ENCODE measurements around the gene ALDH1A3.

The ALDH1A3 gene

DNA sequence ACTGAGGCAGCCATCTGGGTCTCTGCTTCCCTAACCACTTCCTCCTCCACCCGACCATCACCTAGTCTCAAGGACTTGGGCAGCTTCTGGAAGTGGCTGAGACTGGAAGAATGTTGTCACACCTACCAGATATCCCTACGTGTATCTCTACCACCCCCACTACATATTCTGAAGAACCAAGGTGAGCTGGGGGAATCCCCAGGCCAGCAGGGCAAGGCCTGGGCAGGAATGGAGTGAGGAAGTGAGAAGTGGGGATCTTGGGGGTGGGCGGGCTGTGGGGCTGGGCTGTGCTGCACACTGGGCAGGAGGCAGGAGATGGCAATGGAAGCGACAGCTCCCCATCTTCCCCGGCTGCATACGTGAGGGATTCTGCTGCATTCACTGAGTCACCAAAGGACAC, 17.5 kb upstream of the ALDH1A3 start:
- H3K4me3 ChIP-seq (ENCODE audit: low read depth, low read length), result no peak overlapping the region
- TF ChIP-seq, protein P1, sequence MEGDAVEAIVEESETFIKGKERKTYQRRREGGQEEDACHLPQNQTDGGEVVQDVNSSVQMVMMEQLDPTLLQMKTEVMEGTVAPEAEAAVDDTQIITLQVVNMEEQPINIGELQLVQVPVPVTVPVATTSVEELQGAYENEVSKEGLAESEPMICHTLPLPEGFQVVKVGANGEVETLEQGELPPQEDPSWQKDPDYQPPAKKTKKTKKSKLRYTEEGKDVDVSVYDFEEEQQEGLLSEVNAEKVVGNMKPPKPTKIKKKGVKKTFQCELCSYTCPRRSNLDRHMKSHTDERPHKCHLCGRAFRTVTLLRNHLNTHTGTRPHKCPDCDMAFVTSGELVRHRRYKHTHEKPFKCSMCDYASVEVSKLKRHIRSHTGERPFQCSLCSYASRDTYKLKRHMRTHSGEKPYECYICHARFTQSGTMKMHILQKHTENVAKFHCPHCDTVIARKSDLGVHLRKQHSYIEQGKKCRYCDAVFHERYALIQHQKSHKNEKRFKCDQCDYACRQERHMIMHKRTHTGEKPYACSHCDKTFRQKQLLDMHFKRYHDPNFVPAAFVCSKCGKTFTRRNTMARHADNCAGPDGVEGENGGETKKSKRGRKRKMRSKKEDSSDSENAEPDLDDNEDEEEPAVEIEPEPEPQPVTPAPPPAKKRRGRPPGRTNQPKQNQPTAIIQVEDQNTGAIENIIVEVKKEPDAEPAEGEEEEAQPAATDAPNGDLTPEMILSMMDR (IDR thresholded peaks at IDR 0.05; ENCODE audit: low read depth, low read length), result no peak
- TF ChIP-seq POLR2A (IDR thresholded peaks at IDR 0.05; ENCODE audit: extremely low read depth, insufficient read length), result no peak
- TF ChIP-seq MYC (IDR thresholded peaks at IDR 0.05; ENCODE audit: low read depth, low read length), result no peak
- no peak for TF ChIP-seq MAX (IDR thresholded peaks at IDR 0.05; ENCODE audit: low read depth, low read length)
- DNase-seq (ENCODE audit: low read depth), result no peak

GRCh38 chr15:100863075-100863795, 16.4 kb upstream of the ALDH1A3 start:
- no peak for TF ChIP-seq POLR2A (IDR thresholded peaks at IDR 0.05; ENCODE audit: extremely low read depth, insufficient read length)
- TF ChIP-seq MYC (IDR thresholded peaks at IDR 0.05; ENCODE audit: low read depth, low read length), result no peak
- TF ChIP-seq MAX (IDR thresholded peaks at IDR 0.05; ENCODE audit: low read depth, low read length), result no peak
- TF ChIP-seq, protein P1 (IDR thresholded peaks at IDR 0.05; ENCODE audit: low read depth, low read length), result no peak

GRCh38 chr15:100863796-100864267, 15.8 kb upstream of the ALDH1A3 start:
- H3K4me3 ChIP-seq (ENCODE audit: low read depth, low read length), result no peak overlapping the region
- no peak for TF ChIP-seq MYC (IDR thresholded peaks at IDR 0.05; ENCODE audit: low read depth, low read length)
- no peak for TF ChIP-seq MAX (IDR thresholded peaks at IDR 0.05; ENCODE audit: low read depth, low read length)
- no peak for TF ChIP-seq POLR2A (IDR thresholded peaks at IDR 0.05; ENCODE audit: extremely low read depth, insufficient read length)
- TF ChIP-seq, protein P1 (IDR thresholded peaks at IDR 0.05; ENCODE audit: low read depth, low read length), result no peak
- DNase-seq (ENCODE audit: low read depth), result peak; percentile 76

More at GRCh38 chr15:100863075-100863795, 16.4 kb upstream of the ALDH1A3 start:
- DNase-seq (ENCODE audit: low read depth), result no peak
- H3K4me3 ChIP-seq (ENCODE audit: low read depth, low read length), result no peak overlapping the region

DNA sequence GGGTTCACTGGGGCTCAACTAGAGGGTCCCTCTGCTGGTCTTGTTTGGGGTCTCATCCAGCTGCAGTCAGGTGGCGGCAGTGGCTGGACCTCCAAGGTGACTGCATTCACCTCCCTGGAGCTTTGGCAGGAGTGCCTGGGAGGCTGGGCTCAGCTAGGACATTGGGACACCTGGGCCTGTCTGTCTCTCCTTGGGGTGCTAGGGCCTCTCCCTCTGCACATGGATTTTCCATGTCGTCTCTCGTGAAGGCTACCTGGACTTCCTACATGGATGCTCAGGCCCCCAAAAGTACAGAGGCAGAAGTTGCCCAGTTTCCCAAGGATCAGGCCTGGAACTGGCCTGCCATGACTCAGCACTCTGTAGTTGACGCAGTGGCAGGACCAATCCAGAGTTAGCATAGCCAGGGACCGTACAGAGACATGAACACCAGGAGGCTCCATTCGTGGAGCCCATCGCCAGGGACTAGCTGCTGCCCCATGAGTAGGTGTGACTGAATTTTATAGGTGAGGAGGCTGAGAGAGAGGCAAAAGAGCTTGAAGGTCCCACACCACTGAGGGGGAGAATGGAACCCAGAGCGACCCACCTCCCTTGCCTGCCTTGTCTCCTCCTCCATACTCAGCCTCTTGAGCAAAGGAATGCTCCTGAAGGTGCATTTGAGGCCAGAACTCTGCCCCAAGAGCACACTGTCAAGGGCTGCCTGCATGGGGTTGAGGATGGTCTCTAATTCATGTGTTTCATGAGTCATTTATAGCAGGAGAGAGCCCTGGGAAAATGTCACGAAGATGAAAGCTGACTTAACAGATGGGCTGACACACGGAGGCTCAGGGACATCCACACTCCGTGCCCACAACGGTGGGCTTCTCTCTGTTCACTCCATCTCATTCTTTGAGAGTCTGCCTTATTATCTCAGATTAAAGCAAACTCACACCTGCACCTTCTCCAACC, 13.0 kb upstream of the ALDH1A3 start:
- TF ChIP-seq MAX (IDR thresholded peaks at IDR 0.05; ENCODE audit: low read depth, low read length), result no peak
- TF ChIP-seq, protein P1 (IDR thresholded peaks at IDR 0.05; ENCODE audit: low read depth, low read length), result no peak
- TF ChIP-seq POLR2A (IDR thresholded peaks at IDR 0.05; ENCODE audit: extremely low read depth, insufficient read length), result no peak
- no peak for TF ChIP-seq MYC (IDR thresholded peaks at IDR 0.05; ENCODE audit: low read depth, low read length)

GRCh38 chr15:100867433-100867832, 12.2 kb upstream of the ALDH1A3 start:
- no peak for DNase-seq (ENCODE audit: low read depth)
- no peak overlapping the region for H3K4me3 ChIP-seq (ENCODE audit: low read depth, low read length)
- TF ChIP-seq, protein P1 (IDR thresholded peaks at IDR 0.05; ENCODE audit: low read depth, low read length), result no peak
- TF ChIP-seq MAX (IDR thresholded peaks at IDR 0.05; ENCODE audit: low read depth, low read length) (no peak), MYC (IDR thresholded peaks at IDR 0.05; ENCODE audit: low read depth, low read length) (no peak), POLR2A (IDR thresholded peaks at IDR 0.05; ENCODE audit: extremely low read depth, insufficient read length) (no peak)

More for the DNA sequence above, 13.0 kb upstream of the ALDH1A3 start:
- no peak overlapping the region for H3K4me3 ChIP-seq (ENCODE audit: low read depth, low read length)
- no peak for DNase-seq (ENCODE audit: low read depth)
